Uterus (tissue), 2 donors: Measurements from ENCODE around the gene ALDH9A1.
"Not testable (repeated sequence)": the region's sequence is repeated elsewhere in the genome, so short reads cannot be mapped to it uniquely, and the experiment has no call there.

ENCODE experiments used
- POLR2A ChIP-seq, 2 donors: fragments of 450-650 bp; IDR thresholded peaks; one replicate each; pipeline ENCODE4 v1.6.1; 2016; ENCODE audit warnings: antibody characterized with exemption in 2 of 2, mild to moderate bottlenecking in 1 of 2, moderate library complexity in 1 of 2
- TF ChIP-seq, protein P1 (sequence below), 4 experiments: fragments of 200-600 bp in 2 of 4; fragments of 450-650 bp in 2 of 4; sonication (generic) in 2 of 4; IDR thresholded peaks; one replicate each; pipeline ENCODE4 v1.5.1; 2016 to 2019; ENCODE audit warnings: antibody characterized with exemption in 4 of 4, mild to moderate bottlenecking in 2 of 4, moderate library complexity in 1 of 4

DNA sequence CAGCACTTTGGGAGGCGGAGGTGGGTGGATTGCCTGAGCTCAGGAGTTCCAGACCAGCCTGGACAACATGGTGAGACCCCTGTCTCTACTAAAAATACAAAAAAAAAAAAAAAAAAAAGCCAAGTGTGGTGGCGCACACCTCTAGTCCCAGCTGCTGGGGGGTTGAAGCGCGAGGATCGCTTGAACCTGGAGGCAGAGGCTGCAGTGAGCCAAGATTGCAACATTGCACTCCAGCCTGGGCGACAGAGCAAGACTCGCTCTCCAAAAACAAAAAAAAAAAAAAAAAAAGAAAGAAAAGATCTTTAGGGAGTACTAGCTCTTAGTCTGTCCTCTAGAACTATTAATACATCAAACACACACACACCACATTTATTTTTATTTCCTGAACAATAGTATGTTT, 3.6 kb upstream of the ALDH9A1 start:
- TF ChIP-seq, protein P1, sequence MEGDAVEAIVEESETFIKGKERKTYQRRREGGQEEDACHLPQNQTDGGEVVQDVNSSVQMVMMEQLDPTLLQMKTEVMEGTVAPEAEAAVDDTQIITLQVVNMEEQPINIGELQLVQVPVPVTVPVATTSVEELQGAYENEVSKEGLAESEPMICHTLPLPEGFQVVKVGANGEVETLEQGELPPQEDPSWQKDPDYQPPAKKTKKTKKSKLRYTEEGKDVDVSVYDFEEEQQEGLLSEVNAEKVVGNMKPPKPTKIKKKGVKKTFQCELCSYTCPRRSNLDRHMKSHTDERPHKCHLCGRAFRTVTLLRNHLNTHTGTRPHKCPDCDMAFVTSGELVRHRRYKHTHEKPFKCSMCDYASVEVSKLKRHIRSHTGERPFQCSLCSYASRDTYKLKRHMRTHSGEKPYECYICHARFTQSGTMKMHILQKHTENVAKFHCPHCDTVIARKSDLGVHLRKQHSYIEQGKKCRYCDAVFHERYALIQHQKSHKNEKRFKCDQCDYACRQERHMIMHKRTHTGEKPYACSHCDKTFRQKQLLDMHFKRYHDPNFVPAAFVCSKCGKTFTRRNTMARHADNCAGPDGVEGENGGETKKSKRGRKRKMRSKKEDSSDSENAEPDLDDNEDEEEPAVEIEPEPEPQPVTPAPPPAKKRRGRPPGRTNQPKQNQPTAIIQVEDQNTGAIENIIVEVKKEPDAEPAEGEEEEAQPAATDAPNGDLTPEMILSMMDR (IDR thresholded peaks at IDR 0.05): not testable (repeated sequence)
- not testable (repeated sequence) for TF ChIP-seq POLR2A (IDR thresholded peaks at IDR 0.05)
